GM12891 (cell line): Measurements from ENCODE around the gene GPR84.

Experiments
- POLR2A ChIP-seq: IDR thresholded peaks from 2 replicates; pipeline ENCODE4 v1.6.1; 2011; ENCODE audit warnings: low read depth, low read length, control low read depth
- POLR2AphosphoS5 ChIP-seq: IDR thresholded peaks from 2 replicates; pipeline ENCODE4 v1.6.1; 2011; ENCODE audit warnings: low read depth, low read length, control low read depth

GRCh38 chr12:54393207-54393609, 28.9 kb upstream of the GPR84 start:
- TF ChIP-seq POLR2A (no peak), POLR2AphosphoS5 (no peak)
